PFSK-1 (cell line): ENCODE results near the gene EEPD1.

Source experiments
- FOXP2 ChIP-seq: optimal IDR thresholded peaks from 2 replicates; pipeline ENCODE3; 2011; ENCODE audit warnings: borderline replicate concordance, control low read depth, inconsistent platforms; ENCODE audit not compliant: insufficient read depth; ENCODE audit errors: extremely low read length, extremely low read depth
- POLR2AphosphoS5 ChIP-seq: IDR thresholded peaks from 2 replicates; pipeline ENCODE4 v1.6.1; 2012; ENCODE audit warnings: low read depth, mild to moderate bottlenecking, control low read depth, low read length, moderate library complexity
- REST ChIP-seq, 2 experiments: IDR thresholded peaks; 2 replicates each; pipeline versions ENCODE4 v1.6.1 to v1.8.0; 2011 to 2012; ENCODE audit warnings: low read depth in 2 of 2, low read length in 2 of 2, control low read depth in 1 of 2, inconsistent platforms in 1 of 2, mild to moderate bottlenecking in 1 of 2, moderate library complexity in 1 of 2; ENCODE audit not compliant: insufficient read depth in 1 of 2
- SIN3A ChIP-seq: IDR thresholded peaks from 2 replicates; pipeline ENCODE4 v1.6.1; 2012; ENCODE audit warnings: mild to moderate bottlenecking, low read length, moderate library complexity, borderline replicate concordance; ENCODE audit not compliant: insufficient read depth
- TAF1 ChIP-seq: IDR thresholded peaks from 2 replicates; pipeline ENCODE4 v1.6.1; 2012; ENCODE audit warnings: low read length, control low read depth, borderline replicate concordance; ENCODE audit not compliant: insufficient read depth

EEPD1 gene

GRCh38 chr7:36264123-36264801, 111.2 kb downstream of the EEPD1 start:
- TF ChIP-seq POLR2AphosphoS5 (no peak), REST (IDR thresholded peaks at IDR 0.05; ENCODE audit: insufficient read depth in 1 of 2, low read depth in 2 of 2, low read length in 2 of 2) (no peak), TAF1 (no peak), SIN3A (no peak), FOXP2 (no peak)

- TF ChIP-seq SIN3A (no peak), FOXP2 (no peak), TAF1 (no peak), REST (IDR thresholded peaks at IDR 0.05; ENCODE audit: insufficient read depth in 1 of 2, low read depth in 2 of 2, low read length in 2 of 2) (no peak)
Observed at GRCh38 chr7:36264913-36265516, 112.0 kb downstream of the EEPD1 start.

GRCh38 chr7:36265680-36266079, 112.6 kb downstream of the EEPD1 start:
- TF ChIP-seq FOXP2 = no peak
- TF ChIP-seq REST (IDR thresholded peaks at IDR 0.05; ENCODE audit: insufficient read depth in 1 of 2, low read depth in 2 of 2, low read length in 2 of 2) = no peak
- TF ChIP-seq POLR2AphosphoS5 = no peak
- TF ChIP-seq TAF1 = no peak
- TF ChIP-seq SIN3A = no peak

GRCh38 chr7:36266190-36266589, 113.1 kb downstream of the EEPD1 start:
- TF ChIP-seq SIN3A (no peak), TAF1 (no peak), FOXP2 (no peak), REST (IDR thresholded peaks at IDR 0.05; ENCODE audit: insufficient read depth in 1 of 2, low read depth in 2 of 2, low read length in 2 of 2) (no peak), POLR2AphosphoS5 (no peak)
